Measurements from ENCODE around the gene KIF5B.

- TF ChIP-seq CTCF (IDR thresholded peaks at IDR 0.05; ENCODE audit: low read depth, low read length, missing input control): no peak
- no peak for TF ChIP-seq YY1 (IDR thresholded peaks at IDR 0.05)
- no peak for TF ChIP-seq REST (IDR thresholded peaks at IDR 0.05)
These were observed 61.3 kb downstream of the KIF5B start for GRCh38 chr10:31994926-31995325.

All from liver (tissue), 2 donors.